NOMO-1 (cell line): ENCODE measurements around the gene BRD8.

Source experiments
- DNase-seq, 2 experiments: peaks; one replicate each; lab custom pipeline; 2025; ENCODE audit not compliant: unreplicated experiment in 2 of 2; lab: John Stamatoyannopoulos, UW

Gene BRD8

DNA sequence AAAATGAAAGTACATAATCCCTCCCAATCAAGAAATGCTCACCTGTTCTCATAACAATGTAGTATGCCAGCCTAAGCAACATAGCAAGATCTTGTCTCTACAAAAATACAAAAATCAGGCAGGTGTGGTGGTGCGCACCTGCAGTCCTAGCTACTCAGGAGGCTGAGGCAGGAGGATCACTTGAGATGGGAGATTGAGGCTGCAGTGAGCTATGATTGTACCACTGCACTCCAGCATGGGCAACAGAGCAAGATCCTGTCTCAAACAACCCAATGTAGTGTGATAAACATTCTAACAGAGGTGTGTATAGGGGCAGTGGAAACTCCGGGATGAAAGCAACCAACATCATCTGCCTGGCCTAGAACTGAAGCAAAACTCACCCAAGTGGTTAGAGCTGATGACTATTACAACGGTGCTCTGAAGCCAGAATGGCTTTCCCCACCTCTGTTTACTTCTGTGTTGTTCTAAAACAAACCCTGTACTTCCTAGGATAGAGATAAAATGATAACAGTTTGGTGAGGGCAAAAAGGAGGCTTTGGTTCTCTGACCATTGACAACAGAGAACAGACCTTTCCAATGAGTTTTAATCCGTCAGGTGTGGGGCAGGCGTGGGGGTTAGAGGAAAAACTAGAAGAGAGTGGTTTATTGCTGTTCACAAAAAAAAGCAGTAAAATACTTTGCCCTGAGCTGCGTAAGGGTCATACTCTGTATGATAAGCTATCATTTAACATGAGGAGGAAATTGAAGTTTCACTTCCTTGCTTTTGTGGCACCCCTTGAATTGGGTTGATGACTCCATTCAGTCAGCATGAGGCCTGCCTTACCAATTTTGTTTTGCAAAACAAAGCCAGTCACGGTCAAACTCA is 75.7 kb downstream of the BRD8 start:
- DNase-seq, result peak; percentile 81 to 90

DNA sequence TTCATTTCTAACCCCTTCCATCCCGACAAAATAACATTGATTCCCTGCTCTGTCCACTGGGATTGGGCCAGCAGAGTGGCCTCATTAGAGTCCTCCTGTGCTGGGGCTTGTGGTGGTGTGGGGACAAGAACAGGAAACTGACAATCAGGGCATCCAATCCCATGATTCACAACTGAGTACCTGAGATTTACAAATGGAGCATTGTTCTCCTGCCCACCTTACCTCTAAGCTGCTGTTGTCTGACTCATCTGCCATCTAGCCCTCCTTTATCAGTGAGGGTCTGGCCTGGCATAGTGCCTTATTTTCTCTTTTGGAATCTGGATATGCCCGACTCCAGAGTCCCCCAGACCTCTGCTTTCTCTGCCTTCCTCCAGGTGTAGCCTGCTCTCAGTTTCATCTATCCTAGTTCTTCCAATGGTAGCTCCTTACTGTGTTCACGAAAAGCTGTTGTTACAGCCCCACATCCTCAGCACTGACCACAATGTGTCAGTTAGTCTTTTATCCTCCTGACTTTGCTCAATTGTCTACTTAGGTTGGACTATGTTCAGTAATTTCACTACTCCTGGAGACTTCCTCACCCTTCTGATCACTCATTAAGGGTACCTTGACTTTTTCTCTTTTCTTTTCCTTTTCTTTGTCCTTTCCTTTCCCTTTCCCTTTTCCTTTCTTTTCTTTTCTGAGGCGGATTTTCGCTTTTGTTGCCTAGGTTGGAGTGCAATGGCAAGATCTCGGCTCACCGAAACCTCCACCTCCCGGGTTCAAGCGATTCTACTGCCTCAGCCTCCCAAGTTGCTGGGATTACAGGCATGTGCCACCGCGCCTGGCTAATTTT is 81.2 kb downstream of the BRD8 start:
- DNase-seq, result peak in 1 of 2 experiments; percentile 33

DNA sequence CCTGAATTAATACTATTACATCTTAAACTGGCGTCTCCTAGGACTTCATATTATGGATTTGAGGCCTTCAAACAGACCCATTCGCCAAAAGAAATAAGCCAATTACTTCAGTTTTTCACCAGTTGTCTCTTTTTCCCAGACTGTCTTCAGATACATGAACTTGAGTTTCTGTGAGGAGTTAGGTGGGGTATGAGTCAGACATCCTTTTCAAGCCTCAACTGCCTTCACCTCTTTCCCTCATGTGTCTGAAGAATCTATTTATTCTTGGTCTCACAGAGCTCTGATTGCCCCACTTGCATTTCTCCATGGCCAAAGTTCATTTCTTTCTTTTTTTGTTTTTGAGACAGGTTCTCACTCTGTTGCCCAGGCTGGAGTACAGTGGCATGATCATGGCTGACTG is 82.1 kb downstream of the BRD8 start:
- DNase-seq, result peak in 1 of 2 experiments; percentile 24

DNA sequence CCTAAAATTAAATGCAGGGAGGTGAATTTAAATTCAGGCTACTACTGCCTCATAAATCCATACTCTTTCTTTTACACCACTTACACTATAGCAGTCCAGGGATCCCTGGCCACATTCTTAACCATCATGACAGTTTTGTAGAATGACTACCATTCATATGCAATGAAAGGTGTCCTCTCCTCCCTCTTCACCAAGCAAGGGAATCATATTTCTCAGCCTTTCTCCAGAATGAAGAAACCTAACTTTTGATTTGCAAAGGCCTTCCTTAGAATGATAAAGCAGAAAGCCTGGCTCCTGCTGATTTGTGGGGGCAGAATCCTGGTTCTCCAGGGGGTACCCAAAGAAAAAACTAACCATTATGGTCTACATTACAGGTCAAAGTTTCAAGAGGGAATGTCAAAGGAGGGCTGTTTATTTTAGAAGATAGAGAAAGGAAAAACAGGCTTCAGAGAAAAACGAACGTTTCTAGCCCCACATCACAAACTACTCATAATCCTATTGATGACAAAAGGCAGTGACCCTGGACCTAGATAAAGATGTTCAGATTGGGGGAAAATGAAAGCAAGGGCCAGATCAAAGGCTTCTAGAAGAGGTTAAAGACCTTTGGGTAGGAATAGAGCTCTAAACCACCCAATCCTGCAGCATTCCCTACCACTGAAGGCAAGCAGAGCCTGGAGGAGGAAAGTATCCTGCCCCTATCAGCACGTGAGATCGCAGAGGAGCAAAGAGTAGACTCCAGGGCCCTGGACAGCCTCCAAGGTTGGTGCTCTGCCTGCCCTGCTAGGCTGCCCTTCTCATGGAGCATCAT is 83.1 kb downstream of the BRD8 start:
- DNase-seq, result no peak

DNA sequence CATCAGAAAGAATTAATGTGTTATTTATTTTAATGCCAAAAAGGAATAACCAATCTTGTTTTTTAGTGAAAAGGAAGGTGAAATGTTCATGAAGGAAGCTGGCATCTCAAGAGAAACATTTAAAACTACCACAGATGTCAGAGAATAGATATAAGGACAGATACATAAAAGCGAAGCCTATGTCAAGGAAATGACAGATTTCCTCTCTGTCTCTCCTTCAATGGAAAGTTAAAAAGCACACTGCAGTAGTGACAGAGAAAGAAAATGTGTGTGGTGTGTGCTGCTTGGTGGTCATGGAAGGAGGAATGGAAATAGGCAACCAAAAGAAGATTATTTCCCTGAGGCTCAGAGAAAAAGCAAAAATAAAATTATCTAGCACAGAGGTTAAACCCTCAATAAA is 85.4 kb downstream of the BRD8 start:
- no peak for DNase-seq

DNA sequence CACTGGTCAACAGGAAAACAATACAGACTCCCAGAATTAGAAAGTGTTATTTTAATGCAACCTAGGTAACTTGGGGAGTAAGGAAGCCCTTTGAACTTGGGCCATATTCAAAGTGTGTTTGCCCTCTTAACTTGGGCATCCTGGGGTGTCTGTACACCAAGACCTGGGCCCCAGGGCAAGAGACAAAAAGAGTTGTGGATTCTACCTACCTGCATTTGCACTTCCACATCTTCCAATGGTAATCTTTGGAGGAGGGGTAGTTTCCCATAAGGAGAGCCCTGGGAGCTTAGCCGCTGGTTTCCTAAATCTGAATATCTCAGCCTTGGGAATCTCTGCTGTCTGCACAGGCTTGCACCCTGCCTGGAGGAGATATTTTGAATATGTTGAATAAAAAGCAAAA is 86.1 kb downstream of the BRD8 start:
- DNase-seq, result no peak

DNA sequence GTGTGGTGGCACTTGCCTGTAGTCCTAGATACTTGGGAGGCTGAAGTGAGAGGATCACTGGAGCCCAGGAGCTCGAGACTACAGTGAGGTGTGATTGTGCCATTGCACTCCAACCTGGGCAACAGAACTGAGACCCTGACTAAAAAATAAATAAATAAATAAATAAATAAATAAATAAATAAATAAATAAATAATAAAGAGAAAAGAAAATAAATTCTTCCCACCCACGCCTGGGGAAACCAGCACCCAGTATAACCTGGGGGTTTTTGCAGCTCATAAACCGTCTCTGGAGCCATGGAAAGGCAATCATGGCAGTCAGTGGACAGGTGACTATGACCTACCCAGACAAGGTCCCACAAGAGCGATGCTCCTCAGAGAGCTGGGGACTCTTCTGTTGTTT is 86.7 kb downstream of the BRD8 start:
- no peak for DNase-seq
